ENCODE results near the gene OLA1. TPM values are rescaled to one million over a fixed set of nuclear protein-coding genes. Genes with fewer than 3 reads are reported as not detected.

OLA1 gene
- total and polyA plus RNA-seq, 2 of the 13 experiments (the other 11 are each of a cell fraction or from before 2014, with no cell fraction given): 153 to 241 TPM

DNA sequence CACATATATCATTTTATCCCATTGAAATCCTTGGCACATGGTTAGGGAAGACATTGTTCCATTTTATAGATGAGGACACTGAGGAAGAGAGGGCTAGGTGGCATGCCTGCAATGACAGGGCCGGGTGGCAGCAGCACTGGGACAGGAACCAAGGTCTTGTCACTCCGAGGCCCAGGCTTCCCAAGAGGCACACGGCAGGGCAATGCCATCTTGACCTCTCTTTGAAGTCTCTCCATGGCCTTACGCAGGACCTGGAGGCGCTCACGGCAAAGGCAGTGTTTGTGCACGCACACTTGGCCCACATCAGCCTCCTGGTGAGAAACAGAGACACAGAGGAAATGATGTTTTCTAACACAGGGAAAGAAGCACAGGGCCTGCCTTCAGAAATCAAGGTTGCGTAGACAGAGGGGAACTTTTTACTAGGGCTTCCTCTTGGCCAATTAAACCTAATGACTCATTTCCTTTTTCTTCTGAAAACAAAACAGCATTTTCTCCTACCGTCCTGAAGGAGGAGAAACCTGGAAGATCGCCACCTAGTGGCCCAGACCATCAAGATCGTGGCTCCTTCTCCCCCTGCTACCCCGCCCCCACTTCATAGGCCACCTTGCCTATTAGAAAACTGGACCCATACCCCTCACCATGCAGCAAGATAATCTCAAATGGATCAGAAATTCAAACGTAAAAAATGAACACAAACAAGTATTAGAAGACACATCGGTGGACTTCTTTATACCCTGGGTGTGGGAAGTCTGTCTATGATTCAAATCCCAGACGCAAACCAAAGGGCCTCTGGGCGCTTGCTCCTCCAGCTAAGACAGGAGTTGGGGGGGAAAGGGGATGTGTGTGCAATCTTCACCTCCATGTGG, 208.5 kb downstream of the OLA1 start (continued):
- no peak for TF ChIP-seq LCORL (IDR thresholded peaks at IDR 0.05)
- peak; percentile 43; the same call in 1 of the 2 replicates for TF ChIP-seq LCORL (CRISPR knock-in tag; IDR thresholded peaks at IDR 0.05)
- no peak for TF ChIP-seq ZNF296 (CRISPR knock-in tag; conservative IDR thresholded peaks at IDR 0.05)
- TF ChIP-seq GABPB1 (CRISPR knock-in tag; IDR thresholded peaks at IDR 0.05): peak; percentile 55; the same call in 1 of the 2 replicates
- TF ChIP-seq DNMT3B (CRISPR knock-in tag; conservative IDR thresholded peaks at IDR 0.05): no peak
- TF ChIP-seq TP53 (CRISPR knock-in tag; conservative IDR thresholded peaks at IDR 0.05): no peak
- peak; percentile 63; the same call in 1 of the 2 replicates for TF ChIP-seq ZNF224 (CRISPR knock-in tag; IDR thresholded peaks at IDR 0.05)
- no peak for TF ChIP-seq FOXK1 (CRISPR knock-in tag; IDR thresholded peaks at IDR 0.05; ENCODE audit: borderline replicate concordance, low read depth)
- TF ChIP-seq ZNF891 (CRISPR knock-in tag; IDR thresholded peaks at IDR 0.05): no peak
- TF ChIP-seq NONO (IDR thresholded peaks at IDR 0.05): no peak
- no peak for TF ChIP-seq NONO (CRISPR knock-in tag; conservative IDR thresholded peaks at IDR 0.05)
- TF ChIP-seq FOSL1 (CRISPR knock-in tag; IDR thresholded peaks at IDR 0.05; ENCODE audit: borderline replicate concordance): peak; percentile 56; the same call in 1 of the 2 replicates
- TF ChIP-seq ZFYVE20 (CRISPR knock-in tag; IDR thresholded peaks at IDR 0.05; ENCODE audit: borderline replicate concordance, low read depth): no peak
- TF ChIP-seq GATA4 (IDR thresholded peaks at IDR 0.05; ENCODE audit: borderline replicate concordance, low read depth): no peak
- TF ChIP-seq AGO1 (IDR thresholded peaks at IDR 0.05; ENCODE audit: low read depth, low read length, poor library complexity, severe bottlenecking): no peak
- peak; percentile 18; the same call in 1 of the 2 replicates for TF ChIP-seq ZKSCAN8 (CRISPR knock-in tag; IDR thresholded peaks at IDR 0.05; ENCODE audit: borderline replicate concordance)
- TF ChIP-seq CENPBD1 (CRISPR knock-in tag; IDR thresholded peaks at IDR 0.05; ENCODE audit: borderline replicate concordance, low read depth): no peak
- TF ChIP-seq E2F1 (CRISPR knock-in tag; IDR thresholded peaks at IDR 0.05): no peak
- no peak for TF ChIP-seq LRRFIP1 (CRISPR knock-in tag; conservative IDR thresholded peaks at IDR 0.05)
- TF ChIP-seq ZNF101 (CRISPR knock-in tag; IDR thresholded peaks at IDR 0.05; ENCODE audit: borderline replicate concordance, low read depth): no peak
- no peak for TF ChIP-seq ZNF761 (CRISPR knock-in tag; conservative IDR thresholded peaks at IDR 0.05)
- TF ChIP-seq RNF219 (CRISPR knock-in tag; IDR thresholded peaks at IDR 0.05): no peak
- peak; percentile 92 for TF ChIP-seq FOSL2 (CRISPR knock-in tag; IDR thresholded peaks at IDR 0.05)
- TF ChIP-seq ZNF251 (CRISPR knock-in tag; IDR thresholded peaks at IDR 0.05): no peak

All from HepG2 (cell line).